Activated T-helper 1 cell treated with anti-CD3 and anti-CD28 coated beads, Interleukin-2, amount 50 U/mL, for 16 hours (primary cell): ENCODE results near the gene CNTN1.

Source experiments
- DNase-seq, 2 donors: peaks; one replicate each; pipeline ENCODE4 v3.0.0-alpha.2; 2020; ENCODE audit warnings: low read depth in 1 of 2, low spot score in 1 of 2

The CNTN1 gene

GRCh38 chr12:40834321-40834720 is 142.1 kb downstream of the CNTN1 start:
- DNase-seq, result no peak

- DNase-seq, result no peak
Measured at GRCh38 chr12:40837891-40838429, 145.7 kb downstream of the CNTN1 start.

- no peak for DNase-seq
Measured at GRCh38 chr12:40843495-40843894, 151.3 kb downstream of the CNTN1 start.

GRCh38 chr12:40853221-40853620 is 161.0 kb downstream of the CNTN1 start:
- no peak for DNase-seq

GRCh38 chr12:40854604-40855003 is 162.4 kb downstream of the CNTN1 start:
- no peak for DNase-seq

- DNase-seq, result no peak
Measured at GRCh38 chr12:40864891-40865290, 172.7 kb downstream of the CNTN1 start.

GRCh38 chr12:40870981-40871380 is 178.7 kb downstream of the CNTN1 start:
- no peak for DNase-seq

- DNase-seq, result no peak
Measured at GRCh38 chr12:40874868-40875267, 182.6 kb downstream of the CNTN1 start.

GRCh38 chr12:40889329-40889728 is 197.1 kb downstream of the CNTN1 start:
- DNase-seq, result no peak

- no peak for DNase-seq
Measured at GRCh38 chr12:40892528-40892927, 200.3 kb downstream of the CNTN1 start.

GRCh38 chr12:40898505-40898904 is 206.3 kb downstream of the CNTN1 start:
- no peak for DNase-seq

GRCh38 chr12:40903040-40903439 is 210.8 kb downstream of the CNTN1 start:
- no peak for DNase-seq

GRCh38 chr12:40907115-40907527 is 214.9 kb downstream of the CNTN1 start:
- DNase-seq, result no peak

GRCh38 chr12:40911676-40912075 is 219.4 kb downstream of the CNTN1 start:
- DNase-seq, result no peak

- DNase-seq, result no peak
Measured at GRCh38 chr12:40915172-40915571, 222.9 kb downstream of the CNTN1 start.

- no peak for DNase-seq
Measured at GRCh38 chr12:40917561-40917960, 225.3 kb downstream of the CNTN1 start.

GRCh38 chr12:40921563-40922163 is 229.4 kb downstream of the CNTN1 start:
- DNase-seq, result no peak

GRCh38 chr12:40937891-40938290 is 245.7 kb downstream of the CNTN1 start:
- DNase-seq, result no peak

- no peak for DNase-seq
Measured at GRCh38 chr12:40942326-40942725, 250.1 kb downstream of the CNTN1 start.

GRCh38 chr12:40945772-40946171 is 253.5 kb downstream of the CNTN1 start:
- DNase-seq, result no peak

GRCh38 chr12:40946612-40947194 is 254.5 kb downstream of the CNTN1 start:
- DNase-seq, result no peak

- DNase-seq, result no peak
Measured at GRCh38 chr12:40947797-40948196, 255.6 kb downstream of the CNTN1 start.

- DNase-seq, result no peak
Measured at GRCh38 chr12:40953076-40953475, 260.8 kb downstream of the CNTN1 start.
